HepG2 (cell line): ENCODE measurements around the gene MB21D2. TPM values are rescaled to one million over a fixed set of nuclear protein-coding genes. Genes with fewer than 3 reads are reported as not detected.

ENCODE experiments used
- ATAC-seq: fragments of 200-7000 bp; cut with Tn5 transposase; 3 replicates; pipeline ENCODE4 v1.9.1; 2020; ENCODE audit warnings: mild to moderate bottlenecking, moderate library complexity
- BruUV-seq: library from RNA; stranded (reverse); fragments of 400-500 nt; replicated peaks from 2 replicates; lab custom pipeline; 2021; lab: Mats Ljungman, UMichigan
- CTCF ChIA-PET: fragments of 300-600 bp; formaldehyde crosslinking; extraction: SDS; loops from one replicate; lab custom pipeline; 2021; ENCODE audit warnings: low total read pairs, inconsistent platforms, low intra/inter-chr PET ratio; lab: Yijun Ruan, JAX
- POLR2A ChIA-PET: fragments of 350-600 bp; sonication (Branson Sonifier 250); formaldehyde crosslinking; loops from one replicate; lab custom pipeline; 2020; ENCODE audit warnings: antibody characterized with exemption, inconsistent platforms; lab: Yijun Ruan, JAX
- DNase-seq: peaks from one replicate; pipeline ENCODE4 v3.0.0-alpha.2; 2015; ENCODE audit warnings: low spot score
- FAIRE-seq: peaks from 3 replicates; lab custom pipeline; 2011; peaks lifted over from hg19 to GRCh38; lab: Jason Lieb, UNC
- H2AFZ ChIP-seq: one replicate; pipeline ENCODE4 v1.6.1; 2011; ENCODE audit warnings: low read length, inconsistent platforms
- H3K27ac ChIP-seq: fragments of 300-600 bp; 3 replicates; pipeline ENCODE4 v1.8.0; 2011; ENCODE audit warnings: mixed run types, mild to moderate bottlenecking, mixed read lengths, low read length, inconsistent platforms; ENCODE audit not compliant: insufficient read depth; ENCODE audit errors: extremely low read length
- H3K27me3 ChIP-seq, 2 experiments: fragments of 200-600 bp in 1 of 2; 2 replicates in 1 of 2; 3 replicates in 1 of 2; pipeline versions ENCODE4 v1.6.0 to v1.8.0; 2011; ENCODE audit warnings: low read length in 2 of 2, mild to moderate bottlenecking in 2 of 2, moderate library complexity in 2 of 2, inconsistent platforms in 1 of 2; ENCODE audit not compliant: insufficient read depth in 2 of 2, control insufficient read depth in 1 of 2
- H3K36me3 ChIP-seq, 2 experiments: fragments of 200-600 bp in 1 of 2; replicated peaks in 1 of 2; 2 replicates in 1 of 2; 3 replicates in 1 of 2; pipeline versions ENCODE4 v1.5.1 to v1.8.0; 2011; ENCODE audit warnings: low read length in 2 of 2, inconsistent platforms in 1 of 2; ENCODE audit not compliant: insufficient read depth in 2 of 2, control insufficient read depth in 1 of 2
- H3K4me1 ChIP-seq: 2 replicates; pipeline ENCODE4 v1.5.1; 2012; ENCODE audit warnings: low read length, inconsistent platforms; ENCODE audit not compliant: insufficient read depth
- H3K4me2 ChIP-seq: 2 replicates; pipeline ENCODE4 v1.6.0; 2011; ENCODE audit warnings: low read depth, low read length, inconsistent platforms
- H3K4me3 ChIP-seq, 3 experiments: fragments of 200-600 bp in 1 of 3; sonication (generic), shearing (Covaris generic) in 1 of 3; replicated peaks in 1 of 3; 2 replicates each; pipeline ENCODE4 v1.5.1; 2011 to 2016; ENCODE audit warnings: low read length in 3 of 3, inconsistent platforms in 2 of 3, low read depth in 2 of 3, mild to moderate bottlenecking in 2 of 3, control low read depth in 1 of 3, mixed read lengths in 1 of 3; ENCODE audit not compliant: insufficient read depth in 1 of 3
- H3K79me2 ChIP-seq: one replicate; pipeline ENCODE4 v1.6.1; 2011; ENCODE audit warnings: low read length, inconsistent platforms; ENCODE audit not compliant: insufficient read depth
- H3K9ac ChIP-seq: 2 replicates; pipeline ENCODE4 v1.6.0; 2011; ENCODE audit warnings: mild to moderate bottlenecking, low read depth, low read length, inconsistent platforms; ENCODE audit not compliant: insufficient read depth
- H3K9me3 ChIP-seq: 2 replicates; pipeline ENCODE4 v1.5.1; 2012; ENCODE audit warnings: mild to moderate bottlenecking, low read length
- H4K20me1 ChIP-seq: 2 replicates; pipeline ENCODE4 v1.6.0; 2011; ENCODE audit warnings: inconsistent platforms, mild to moderate bottlenecking, low read length, moderate library complexity; ENCODE audit not compliant: insufficient read depth
- AHDC1 ChIP-seq: sonication (generic); formaldehyde crosslinking; IDR thresholded peaks from 2 replicates; pipeline ENCODE4 v1.5.1; 2020; ENCODE audit warnings: mild to moderate bottlenecking, missing genetic modification reagents, borderline replicate concordance
- HES4 ChIP-seq: sonication (generic); formaldehyde crosslinking; IDR thresholded peaks from 2 replicates; pipeline ENCODE4 v1.9.0; 2021; ENCODE audit warnings: mild to moderate bottlenecking, missing genetic modification reagents, borderline replicate concordance
- SYNCRIP ChIP-seq: fragments of 200-400 bp; formaldehyde crosslinking; IDR thresholded peaks from 2 replicates; pipeline ENCODE4 v1.6.1; 2018; ENCODE audit warnings: mild to moderate bottlenecking, low read depth, low read length; ENCODE audit not compliant: insufficient read depth
- ZBTB21 ChIP-seq: sonication (generic); formaldehyde crosslinking; IDR thresholded peaks from 2 replicates; pipeline ENCODE4 v1.4.0; 2020; ENCODE audit warnings: missing genetic modification reagents
- ZNF407 ChIP-seq: sonication (generic); formaldehyde crosslinking; IDR thresholded peaks from one replicate; pipeline ENCODE4 v1.5.1; 2020; ENCODE audit warnings: mild to moderate bottlenecking, missing genetic modification reagents; ENCODE audit errors: not compliant biosample characterization
- WGBS: methylation state at CpG from one replicate; pipeline ENCODE4 v1.1.6; 2017; ENCODE audit warnings: low lambda C conversion rate; 5-methylcytosine and 5-hydroxymethylcytosine counted together
- in situ Hi-C: cut with HindIII; loops from 2 replicates; pipeline ENCODE4 v1.10.0; 2017; ENCODE audit warnings: low pct_unique_long_range_greater_than_20kb; ENCODE audit not compliant: extremely low pct_ligation_motif_present
- intact Hi-C: fragments of 100-400 bp; cut with micrococcal nuclease; formaldehyde crosslinking; loops from one replicate; pipeline ENCODE4 v1.10.0; 2022; ENCODE audit not compliant: unreplicated experiment
- polyA plus RNA-seq, 8 experiments: library from polyadenylated mRNA; depleted of rRNA in 3 of 8; stranded (reverse) in 7 of 8; unstranded in 1 of 8; fragments of >200 nt; fragmentation: Illumina TruSeq in 4 of 8; extraction: Trizol in 4 of 8; gene quantifications; 2 replicates each; pipeline versions ENCODE4 v1.2.1 to v1.2.3, GENCODE V29; 2011 to 2016; ENCODE audit warnings: low read depth in 4 of 8, missing spikeins in 1 of 8, mixed read lengths in 1 of 8; ENCODE audit not compliant: insufficient read depth in 1 of 8
- total RNA-seq, 5 experiments: library from RNA; depleted of rRNA; stranded (reverse); fragments of >200 nt; fragmentation: Illumina TruSeq; extraction: Trizol; gene quantifications; 2 replicates each; pipeline ENCODE4 v1.2.3, GENCODE V29; 2016; ENCODE audit warnings: low read depth in 1 of 5

MB21D2 gene
- total and polyA plus RNA-seq, 2 of the 13 experiments (the other 11 are each of a cell fraction or from before 2014, with no cell fraction given) = 0.90 to 1.6 TPM

GRCh38 chr3:192907784-192908183, 9.9 kb downstream of the MB21D2 start:
- ATAC-seq (no peak), DNase-seq (no peak), FAIRE-seq (no peak)
- intact Hi-C loops (no loop called here), in situ Hi-C loops (loop anchor here (25.0 kb wide), 1 partner anchor 680 kb away; the partner anchor contains the start of gene OPA1)
- no peak overlapping the region for H3K4me3 ChIP-seq
- CTCF ChIA-PET = no interaction called here
- BruUV-seq = no TSS peak
- H3K4me2 ChIP-seq = no peak overlapping the region
- no peaks in the 10 kb centered on the region for H3K79me2 ChIP-seq
- peaks cover 2% of the 10 kb centered on the region for H3K4me1 ChIP-seq
- H2AFZ ChIP-seq = no peak overlapping the region
- no peaks in the 10 kb centered on the region for H3K36me3 ChIP-seq
- H3K9me3 ChIP-seq = peaks cover 4% of the 10 kb centered on the region; the same call in 1 of the 2 replicates
- H3K27ac ChIP-seq = no peak overlapping the region
- H4K20me1 ChIP-seq = no peaks in the 10 kb centered on the region
- H3K27me3 ChIP-seq = no peaks in the 10 kb centered on the region
- H3K9ac ChIP-seq = no peak overlapping the region
- POLR2A ChIA-PET = no interaction called here
- 93% methylated on average over 4 of the region's 4 CpGs for WGBS
- TF ChIP-seq ZNF407 (CRISPR knock-in tag) = no peak
- no peak for TF ChIP-seq HES4
- no peak for TF ChIP-seq ZBTB21 (CRISPR knock-in tag)
- TF ChIP-seq AHDC1 (CRISPR knock-in tag) = no peak
- TF ChIP-seq SYNCRIP = no peak
